PC-3 (cell line): Measurements from ENCODE around the gene KCNH6.

Source experiments
- EZH2 ChIP-seq: fragments of 300-600 bp; sonication (generic); IDR thresholded peaks from one replicate; pipeline ENCODE4 v1.6.1; 2017; ENCODE audit warnings: antibody characterized with exemption, mild to moderate bottlenecking, low read length; ENCODE audit not compliant: unreplicated experiment
- EZH2phosphoT487 ChIP-seq: fragments of 300-600 bp; sonication (generic); IDR thresholded peaks from 2 replicates; pipeline ENCODE4 v1.6.1; 2018; ENCODE audit warnings: mild to moderate bottlenecking, antibody characterized with exemption, low read length, borderline replicate concordance
- TF ChIP-seq, protein P1 (sequence below): fragments of 300-600 bp; sonication (generic); conservative IDR thresholded peaks from 2 replicates; pipeline ENCODE4 v1.5.1; 2017; ENCODE audit warnings: antibody characterized with exemption, low read depth, mild to moderate bottlenecking, low read length

- TF ChIP-seq EZH2 (no peak), EZH2phosphoT487 (no peak)
- TF ChIP-seq, protein P1, sequence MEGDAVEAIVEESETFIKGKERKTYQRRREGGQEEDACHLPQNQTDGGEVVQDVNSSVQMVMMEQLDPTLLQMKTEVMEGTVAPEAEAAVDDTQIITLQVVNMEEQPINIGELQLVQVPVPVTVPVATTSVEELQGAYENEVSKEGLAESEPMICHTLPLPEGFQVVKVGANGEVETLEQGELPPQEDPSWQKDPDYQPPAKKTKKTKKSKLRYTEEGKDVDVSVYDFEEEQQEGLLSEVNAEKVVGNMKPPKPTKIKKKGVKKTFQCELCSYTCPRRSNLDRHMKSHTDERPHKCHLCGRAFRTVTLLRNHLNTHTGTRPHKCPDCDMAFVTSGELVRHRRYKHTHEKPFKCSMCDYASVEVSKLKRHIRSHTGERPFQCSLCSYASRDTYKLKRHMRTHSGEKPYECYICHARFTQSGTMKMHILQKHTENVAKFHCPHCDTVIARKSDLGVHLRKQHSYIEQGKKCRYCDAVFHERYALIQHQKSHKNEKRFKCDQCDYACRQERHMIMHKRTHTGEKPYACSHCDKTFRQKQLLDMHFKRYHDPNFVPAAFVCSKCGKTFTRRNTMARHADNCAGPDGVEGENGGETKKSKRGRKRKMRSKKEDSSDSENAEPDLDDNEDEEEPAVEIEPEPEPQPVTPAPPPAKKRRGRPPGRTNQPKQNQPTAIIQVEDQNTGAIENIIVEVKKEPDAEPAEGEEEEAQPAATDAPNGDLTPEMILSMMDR: no peak
Measured at GRCh38 chr17:63530557-63531021, 7.4 kb downstream of the KCNH6 start.
